Natural killer cell treated with Interleukin-12 subunit alpha and Interleukin-12 subunit beta and Interleukin-15 and Interleukin-18, amount 100 ng/mL, for 72 hours (primary cell): ENCODE measurements around the gene TJP2. TPM values are rescaled to one million over a fixed set of nuclear protein-coding genes. Genes with fewer than 3 reads are reported as not detected.
A peak's percentile ranks its signal among the peaks of the same experiment; 100 is the strongest.

Source experiments
- ATAC-seq, 2 donors: fragments of 150-1000 bp; cut with Tn5 transposase in 1 of 2; sonication (Bioruptor Pico), chemical (Tn5 transposase) in 1 of 2; 2 replicates each; pipeline ENCODE4 v1.10.0; 2021
- DNase-seq: peaks from one replicate; pipeline ENCODE4 v3.0.0; 2022; ENCODE audit warnings: low spot score
- H3K27ac Mint-ChIP-seq, 2 donors: 1 replicate in 1 of 2; 2 replicates in 1 of 2; pipeline ENCODE4 v1.8.0; 2022; ENCODE audit warnings: mixed read lengths in 2 of 2, mild to moderate bottlenecking in 1 of 2, moderate library complexity in 1 of 2
- H3K27me3 Mint-ChIP-seq, 2 donors: 1 replicate in 1 of 2; 2 replicates in 1 of 2; pipeline ENCODE4 v1.8.0; 2022; ENCODE audit warnings: mixed read lengths in 2 of 2
- H3K36me3 Mint-ChIP-seq: one replicate; pipeline ENCODE4 v1.8.0; 2022; ENCODE audit warnings: mixed read lengths
- H3K4me1 Mint-ChIP-seq, 2 donors: 1 replicate in 1 of 2; 2 replicates in 1 of 2; pipeline ENCODE4 v1.8.0; 2022; ENCODE audit warnings: low read depth in 2 of 2, mixed read lengths in 2 of 2, mild to moderate bottlenecking in 1 of 2
- H3K4me3 Mint-ChIP-seq: one replicate; pipeline ENCODE4 v1.8.0; 2022; ENCODE audit warnings: mixed read lengths
- H3K9me3 Mint-ChIP-seq: 2 replicates; pipeline ENCODE4 v1.8.0; 2022; ENCODE audit warnings: mixed read lengths
- total RNA-seq, 2 donors: library from RNA; stranded (reverse); gene quantifications; one replicate each; pipeline ENCODE4 v1.2.3, GENCODE V29; 2022

TJP2 gene
- total RNA-seq, 2 donors from 2014 or later, result 5.1 to 10.2 TPM

DNA sequence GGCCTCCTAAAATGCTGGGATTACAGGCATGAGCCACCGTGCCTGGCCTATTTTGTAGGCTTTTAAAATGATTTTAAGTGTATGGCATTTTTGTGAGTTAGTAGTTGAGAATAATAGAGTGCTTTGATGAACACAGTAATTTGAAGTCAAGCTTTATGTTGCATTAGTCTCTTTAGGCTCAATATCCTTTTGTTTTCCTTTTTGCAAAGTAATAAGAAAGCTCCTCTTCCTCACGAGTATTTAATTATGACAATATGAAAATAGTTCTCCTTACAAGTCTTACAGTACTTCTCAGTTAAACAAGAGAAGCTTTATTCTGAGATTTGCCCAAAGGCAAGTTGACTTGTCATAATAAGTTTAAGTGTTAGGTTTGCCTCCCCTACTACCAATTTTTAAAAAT is 69.0 kb downstream of the TJP2 start:
- no peaks in the 10 kb centered on the region for H3K27me3 Mint-ChIP-seq
- no peaks in the 10 kb centered on the region for H3K36me3 Mint-ChIP-seq
- H3K4me3 Mint-ChIP-seq, result no peak overlapping the region
- H3K4me1 Mint-ChIP-seq, result no peaks in the 10 kb centered on the region
- no peaks in the 10 kb centered on the region for H3K9me3 Mint-ChIP-seq
- ATAC-seq (no peak), DNase-seq (no peak)
- no peak overlapping the region for H3K27ac Mint-ChIP-seq

DNA sequence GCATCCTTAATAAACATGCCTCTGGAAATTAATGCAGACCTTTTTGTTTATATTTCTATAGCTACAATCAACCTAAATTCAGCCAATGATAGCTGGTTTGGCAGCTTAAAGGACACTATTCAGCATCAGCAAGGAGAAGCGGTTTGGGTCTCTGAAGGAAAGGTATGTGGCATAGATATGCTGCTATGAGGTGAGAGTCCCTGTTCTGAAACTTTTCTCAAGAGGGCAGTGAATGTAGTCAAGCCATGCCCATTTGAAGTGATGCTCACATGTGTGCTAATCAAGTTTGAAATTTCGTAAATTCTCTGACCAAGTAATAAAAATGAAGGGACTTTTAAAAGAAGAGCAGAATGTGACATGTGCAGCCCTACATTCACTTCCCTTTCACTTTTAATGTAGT is 72.6 kb downstream of the TJP2 start:
- no peak overlapping the region for H3K27ac Mint-ChIP-seq
- no peaks in the 10 kb centered on the region for H3K27me3 Mint-ChIP-seq
- ATAC-seq (no peak), DNase-seq (no peak)
- no peaks in the 10 kb centered on the region for H3K4me1 Mint-ChIP-seq
- no peaks in the 10 kb centered on the region for H3K9me3 Mint-ChIP-seq
- no peaks in the 10 kb centered on the region for H3K36me3 Mint-ChIP-seq
- H3K4me3 Mint-ChIP-seq, result no peak overlapping the region

DNA sequence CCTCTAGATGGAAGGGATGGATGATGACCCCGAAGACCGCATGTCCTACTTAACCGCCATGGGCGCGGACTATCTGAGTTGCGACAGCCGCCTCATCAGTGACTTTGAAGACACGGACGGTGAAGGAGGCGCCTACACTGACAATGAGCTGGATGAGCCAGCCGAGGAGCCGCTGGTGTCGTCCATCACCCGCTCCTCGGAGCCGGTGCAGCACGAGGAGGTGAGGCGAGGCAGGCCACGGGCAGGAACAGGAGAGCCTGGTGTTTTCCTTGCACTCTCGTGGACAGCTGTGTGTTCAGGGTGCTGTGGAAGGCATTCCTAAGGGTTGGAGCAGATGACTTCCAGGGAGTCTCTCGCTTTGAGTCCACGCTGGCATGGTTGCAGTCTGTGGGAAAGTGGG is 73.9 kb downstream of the TJP2 start:
- no peak overlapping the region for H3K27ac Mint-ChIP-seq
- no peak overlapping the region for H3K4me3 Mint-ChIP-seq
- H3K4me1 Mint-ChIP-seq, result no peaks in the 10 kb centered on the region
- H3K36me3 Mint-ChIP-seq, result no peaks in the 10 kb centered on the region
- DNase-seq, result no peak
- no peaks in the 10 kb centered on the region for H3K27me3 Mint-ChIP-seq
- peak in 1 of 2 donors; percentile 11 for ATAC-seq
- H3K9me3 Mint-ChIP-seq, result no peaks in the 10 kb centered on the region

DNA sequence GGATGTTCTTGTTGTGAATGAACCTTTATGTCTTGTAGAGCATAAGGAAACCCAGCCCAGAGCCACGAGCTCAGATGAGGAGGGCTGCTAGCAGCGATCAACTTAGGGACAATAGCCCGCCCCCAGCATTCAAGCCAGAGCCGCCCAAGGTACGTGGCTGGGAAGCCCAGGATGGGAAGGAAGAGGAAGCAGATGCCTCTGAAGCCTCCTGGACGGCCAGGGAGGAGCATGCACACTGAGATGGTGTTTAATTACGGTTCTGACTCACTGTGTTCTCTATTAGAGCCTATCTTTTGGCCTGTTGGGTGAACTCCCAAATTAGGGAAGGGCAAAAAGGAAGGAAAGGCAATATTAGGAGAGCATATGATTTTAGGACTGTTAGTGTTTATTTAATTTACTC is 75.3 kb downstream of the TJP2 start:
- no peaks in the 10 kb centered on the region for H3K27me3 Mint-ChIP-seq
- H3K9me3 Mint-ChIP-seq, result no peaks in the 10 kb centered on the region
- no peak overlapping the region for H3K4me3 Mint-ChIP-seq
- H3K36me3 Mint-ChIP-seq, result no peaks in the 10 kb centered on the region
- no peak overlapping the region for H3K27ac Mint-ChIP-seq
- H3K4me1 Mint-ChIP-seq, result no peaks in the 10 kb centered on the region
- no peak for DNase-seq
- ATAC-seq, result no peak

DNA sequence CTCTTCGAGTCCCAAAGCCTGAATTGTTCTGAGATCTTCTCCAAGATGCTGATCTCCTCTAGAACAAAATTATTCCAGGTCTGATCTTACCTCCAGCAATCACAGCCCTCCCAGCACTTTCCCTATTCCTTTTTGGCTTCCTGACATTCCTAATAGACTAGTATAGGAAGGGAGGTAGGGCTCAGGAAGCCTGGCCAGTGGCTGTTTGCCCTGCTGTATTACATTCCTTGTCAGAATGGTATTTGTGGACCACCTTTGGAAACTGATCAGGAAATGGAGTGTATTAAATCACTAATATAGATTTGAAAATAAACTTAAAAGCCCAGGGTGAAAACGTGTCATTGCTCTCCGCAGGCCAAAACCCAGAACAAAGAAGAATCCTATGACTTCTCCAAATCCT is 76.6 kb downstream of the TJP2 start:
- Mint-ChIP-seq H3K36me3 (no peaks in the 10 kb centered on the region), H3K9me3 (no peaks in the 10 kb centered on the region)
- no peak for ATAC-seq

DNA sequence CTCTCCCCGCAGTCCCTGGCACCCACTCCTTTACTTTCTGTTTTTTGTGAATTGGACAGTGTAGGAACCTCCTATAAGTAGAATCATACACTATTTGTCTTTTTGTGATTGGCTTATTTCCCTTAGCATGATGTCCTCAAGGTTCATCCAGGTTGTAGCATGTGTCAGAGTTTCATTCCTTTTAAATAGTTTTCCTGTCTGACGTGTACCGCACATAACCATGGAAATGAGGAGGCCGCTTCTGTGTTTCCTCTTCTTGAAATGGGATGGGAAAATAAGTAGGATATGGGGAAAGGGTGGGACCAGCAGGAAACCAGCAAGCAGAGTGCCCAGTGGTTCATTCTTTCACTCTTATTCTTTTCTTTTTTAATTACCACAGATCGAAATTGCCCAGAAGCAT is 78.4 kb downstream of the TJP2 start:
- ATAC-seq (no peak), DNase-seq (no peak)
- Mint-ChIP-seq H3K36me3 (no peaks in the 10 kb centered on the region), H3K4me1 (no peaks in the 10 kb centered on the region), H3K27me3 (no peaks in the 10 kb centered on the region), H3K9me3 (no peaks in the 10 kb centered on the region), H3K4me3 (no peak overlapping the region), H3K27ac (no peak overlapping the region)

More for the DNA sequence above, 76.6 kb downstream of the TJP2 start:
- H3K27me3 Mint-ChIP-seq, result no peaks in the 10 kb centered on the region
- H3K4me1 Mint-ChIP-seq, result no peaks in the 10 kb centered on the region
- DNase-seq, result no peak
- no peak overlapping the region for H3K4me3 Mint-ChIP-seq
- no peak overlapping the region for H3K27ac Mint-ChIP-seq

DNA sequence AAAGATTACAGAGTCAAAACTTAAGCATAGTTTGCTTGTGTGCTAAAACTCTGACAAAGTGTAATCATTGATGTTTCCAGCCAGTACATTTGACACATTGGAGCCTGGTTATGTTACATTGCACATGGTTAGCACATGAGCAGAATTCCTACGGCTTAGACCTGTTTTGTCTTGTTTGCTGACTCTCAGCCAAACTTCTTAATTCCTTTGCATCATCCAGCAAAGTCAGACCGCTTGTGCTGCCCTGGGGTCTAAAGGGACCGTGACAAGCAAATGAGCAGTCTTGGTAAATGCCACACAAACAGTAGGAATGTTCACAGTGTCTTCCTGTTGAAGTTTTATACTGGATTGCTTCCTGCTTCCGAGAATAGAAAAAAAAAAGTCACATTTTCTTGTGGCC is 79.0 kb downstream of the TJP2 start:
- H3K4me3 Mint-ChIP-seq, result no peak overlapping the region
- H3K36me3 Mint-ChIP-seq, result no peaks in the 10 kb centered on the region
- DNase-seq, result no peak
- no peak overlapping the region for H3K27ac Mint-ChIP-seq
- H3K4me1 Mint-ChIP-seq, result no peaks in the 10 kb centered on the region
- no peak for ATAC-seq
- no peaks in the 10 kb centered on the region for H3K27me3 Mint-ChIP-seq
- H3K9me3 Mint-ChIP-seq, result no peaks in the 10 kb centered on the region

DNA sequence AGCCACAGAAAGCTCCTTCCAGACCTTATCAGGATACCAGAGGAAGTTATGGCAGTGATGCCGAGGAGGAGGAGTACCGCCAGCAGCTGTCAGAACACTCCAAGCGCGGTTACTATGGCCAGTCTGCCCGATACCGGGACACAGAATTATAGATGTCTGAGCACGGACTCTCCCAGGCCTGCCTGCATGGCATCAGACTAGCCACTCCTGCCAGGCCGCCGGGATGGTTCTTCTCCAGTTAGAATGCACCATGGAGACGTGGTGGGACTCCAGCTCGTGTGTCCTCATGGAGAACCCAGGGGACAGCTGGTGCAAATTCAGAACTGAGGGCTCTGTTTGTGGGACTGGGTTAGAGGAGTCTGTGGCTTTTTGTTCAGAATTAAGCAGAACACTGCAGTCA is 80.1 kb downstream of the TJP2 start:
- H3K4me1 Mint-ChIP-seq, result no peaks in the 10 kb centered on the region
- H3K4me3 Mint-ChIP-seq, result no peak overlapping the region
- H3K27me3 Mint-ChIP-seq, result no peaks in the 10 kb centered on the region
- H3K9me3 Mint-ChIP-seq, result no peaks in the 10 kb centered on the region
- H3K36me3 Mint-ChIP-seq, result no peaks in the 10 kb centered on the region
- ATAC-seq (peak in 1 of 2 donors; percentile 43), DNase-seq (no peak)
- no peak overlapping the region for H3K27ac Mint-ChIP-seq

DNA sequence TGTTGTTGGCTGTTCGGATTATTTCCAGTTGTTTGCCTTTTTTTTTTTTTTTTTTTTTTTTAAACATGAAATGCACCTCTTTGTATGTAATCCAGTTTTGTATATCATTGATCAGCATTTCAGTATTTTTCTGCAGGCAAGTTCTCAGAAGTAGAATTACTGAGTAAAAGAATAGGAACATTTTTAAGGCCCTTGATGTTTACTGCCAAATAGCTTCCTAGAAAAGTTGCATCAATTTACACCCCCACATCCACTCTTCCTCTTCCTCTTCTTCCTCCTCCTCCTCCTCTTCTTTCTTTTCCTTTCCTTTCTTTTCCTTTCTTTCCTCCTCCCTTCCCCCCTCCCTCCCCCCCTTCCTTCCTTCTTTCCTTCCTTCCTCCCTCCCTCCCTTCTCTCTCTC is 81.5 kb downstream of the TJP2 start:
- no peaks in the 10 kb centered on the region for H3K4me1 Mint-ChIP-seq
- no peaks in the 10 kb centered on the region for H3K9me3 Mint-ChIP-seq
- H3K27ac Mint-ChIP-seq, result no peak overlapping the region
- H3K4me3 Mint-ChIP-seq, result no peak overlapping the region
- no peaks in the 10 kb centered on the region for H3K27me3 Mint-ChIP-seq
- ATAC-seq, result no peak
- DNase-seq, result no peak
- no peaks in the 10 kb centered on the region for H3K36me3 Mint-ChIP-seq

DNA sequence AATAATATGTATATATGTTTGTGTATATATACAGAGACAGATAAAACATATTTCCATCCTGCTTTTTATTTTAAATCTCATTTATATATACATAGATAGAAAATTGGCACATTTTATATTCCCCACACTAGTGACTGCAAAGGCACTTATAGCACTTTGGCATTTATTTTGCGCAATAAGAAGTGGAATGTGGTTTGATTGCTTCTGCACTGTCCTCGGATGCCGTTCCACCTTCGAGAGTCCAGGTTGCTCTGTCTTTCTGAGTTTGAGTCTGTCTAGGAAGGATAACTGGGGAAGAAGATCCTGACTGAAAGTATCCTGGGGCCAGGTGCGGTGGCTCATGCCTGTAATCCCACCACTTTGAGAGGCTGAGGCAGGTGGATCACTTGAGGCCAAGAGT is 84.5 kb downstream of the TJP2 start:
- no peaks in the 10 kb centered on the region for H3K9me3 Mint-ChIP-seq

DNA sequence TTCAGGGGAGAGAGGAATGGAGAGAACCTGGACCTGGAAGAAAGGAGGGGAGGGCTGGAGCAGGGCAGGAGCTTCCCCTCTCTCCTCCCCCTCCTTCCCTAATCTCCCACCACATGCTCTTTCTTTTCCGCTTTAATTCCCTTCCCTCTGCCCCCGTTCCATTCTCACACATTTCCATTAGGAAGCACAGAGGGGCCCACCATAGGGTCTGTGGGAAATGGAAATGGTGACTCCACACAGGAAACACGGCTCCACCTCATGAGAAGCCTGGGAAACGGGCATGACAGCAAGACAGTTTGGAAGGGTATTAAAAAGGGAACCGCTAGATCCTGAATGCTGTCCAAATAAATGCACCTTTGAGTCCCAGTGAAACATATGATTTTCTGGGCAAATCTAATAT is 86.1 kb downstream of the TJP2 start:
- H3K27ac Mint-ChIP-seq, result no peak overlapping the region
- H3K4me3 Mint-ChIP-seq, result no peak overlapping the region
- DNase-seq (no peak), ATAC-seq (no peak)
- peaks cover 7 to 8% of the 10 kb centered on the region in 2 donors for H3K27me3 Mint-ChIP-seq
- no peaks in the 10 kb centered on the region for H3K36me3 Mint-ChIP-seq
- no peaks in the 10 kb centered on the region for H3K4me1 Mint-ChIP-seq
- H3K9me3 Mint-ChIP-seq, result no peaks in the 10 kb centered on the region

More for the DNA sequence above, 84.5 kb downstream of the TJP2 start:
- Mint-ChIP-seq H3K27me3 (peaks cover 2 to 8% of the 10 kb centered on the region in 2 donors), H3K36me3 (no peaks in the 10 kb centered on the region), H3K27ac (no peak overlapping the region), H3K4me3 (no peak overlapping the region), H3K4me1 (no peaks in the 10 kb centered on the region)
- ATAC-seq (no peak), DNase-seq (no peak)

DNA sequence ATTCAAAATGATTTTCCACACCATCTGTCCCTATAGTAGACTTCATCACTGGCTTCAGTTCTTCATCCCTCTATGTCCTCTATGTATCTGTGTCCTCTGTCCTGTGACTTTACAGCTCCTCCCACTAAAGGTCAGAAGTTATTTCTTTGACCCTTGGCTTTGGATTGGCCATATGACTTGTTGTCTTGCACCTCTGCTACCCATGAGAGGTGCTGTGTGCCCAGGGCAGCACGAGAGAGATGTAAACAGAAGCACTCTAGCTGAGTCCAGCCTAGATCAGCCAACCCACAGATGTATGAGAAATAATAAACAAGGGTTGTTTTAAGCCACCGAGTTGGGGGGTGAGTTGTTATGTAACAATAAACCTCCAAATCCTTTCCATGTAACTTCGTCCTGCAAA is 87.6 kb downstream of the TJP2 start:
- Mint-ChIP-seq H3K4me1 (no peaks in the 10 kb centered on the region), H3K4me3 (no peak overlapping the region), H3K27me3 (peaks cover 8 to 12% of the 10 kb centered on the region in 2 donors), H3K27ac (no peak overlapping the region), H3K36me3 (no peaks in the 10 kb centered on the region), H3K9me3 (no peaks in the 10 kb centered on the region)
- no peak for DNase-seq
- no peak for ATAC-seq

DNA sequence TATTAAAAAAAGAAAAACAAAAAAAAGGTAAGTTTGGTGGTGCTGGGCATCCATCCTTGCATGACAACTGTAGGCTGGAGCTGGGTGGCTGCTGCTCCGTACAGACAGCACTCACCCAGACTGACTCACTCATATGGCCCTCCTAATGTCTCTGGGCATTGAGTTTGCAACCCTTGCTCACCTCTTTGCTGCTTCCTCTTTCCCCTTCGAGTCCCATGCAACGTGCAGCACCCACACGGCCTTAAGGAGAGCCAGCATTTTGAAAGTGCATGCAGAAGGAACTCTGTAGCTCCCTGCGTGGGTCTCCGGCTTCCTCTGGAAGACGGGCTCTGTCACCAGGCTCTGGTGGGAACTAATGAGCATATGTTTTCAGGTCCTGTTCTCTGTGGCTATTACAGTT is 90.4 kb downstream of the TJP2 start:
- H3K36me3 Mint-ChIP-seq, result no peaks in the 10 kb centered on the region
- ATAC-seq (peak in 1 of 2 donors; percentile 53), DNase-seq (no peak)
- H3K27me3 Mint-ChIP-seq, result peaks cover 14 to 21% of the 10 kb centered on the region in 2 donors
- no peaks in the 10 kb centered on the region for H3K9me3 Mint-ChIP-seq
- H3K4me1 Mint-ChIP-seq, result no peaks in the 10 kb centered on the region
- H3K27ac Mint-ChIP-seq, result no peak overlapping the region
- no peak overlapping the region for H3K4me3 Mint-ChIP-seq

DNA sequence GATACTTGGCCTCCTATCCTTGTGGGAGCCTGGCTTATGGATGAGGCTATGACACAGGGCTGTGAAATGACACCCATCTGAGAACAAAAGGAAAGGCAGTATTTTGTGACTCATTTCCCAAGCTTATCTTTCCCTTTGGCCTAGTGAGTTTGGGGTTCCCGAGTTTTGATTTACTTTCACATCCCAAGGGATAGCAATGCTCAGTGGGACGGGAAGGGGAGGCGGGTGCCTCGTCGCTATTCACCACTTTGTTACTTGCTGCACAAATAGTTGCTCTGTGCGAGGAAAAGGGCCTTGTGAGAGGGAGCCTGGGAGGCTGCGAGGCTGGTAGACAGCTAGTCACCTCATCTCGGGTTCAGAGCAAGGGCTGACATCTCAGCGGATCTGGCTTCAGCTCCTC is 91.8 kb downstream of the TJP2 start:
- Mint-ChIP-seq H3K27ac (no peak overlapping the region), H3K4me1 (no peaks in the 10 kb centered on the region), H3K4me3 (no peak overlapping the region), H3K9me3 (no peaks in the 10 kb centered on the region), H3K27me3 (peaks cover 15 to 23% of the 10 kb centered on the region in 2 donors), H3K36me3 (no peaks in the 10 kb centered on the region)
- no peak for ATAC-seq
- DNase-seq, result no peak

DNA sequence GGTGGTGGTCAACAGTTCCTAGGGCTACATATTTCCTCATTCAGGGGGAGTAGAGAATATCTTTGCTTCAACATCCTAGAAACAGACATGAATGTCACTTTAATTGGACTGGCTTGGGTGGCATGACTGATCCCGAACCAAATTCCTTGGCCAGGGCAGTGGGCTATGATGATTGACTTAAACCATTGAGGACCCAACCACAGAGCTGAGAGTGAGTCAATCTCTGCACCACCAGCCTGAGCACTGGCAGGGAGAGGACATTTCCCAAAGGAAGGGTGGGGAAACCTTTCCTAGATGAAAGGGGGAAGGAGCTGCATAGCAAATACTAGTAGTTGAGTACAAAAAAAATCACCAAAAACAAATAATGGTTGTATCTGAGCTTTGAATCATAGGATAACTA is 98.1 kb downstream of the TJP2 start:
- DNase-seq (no peak), ATAC-seq (no peak)
- no peak overlapping the region for H3K27ac Mint-ChIP-seq
- peaks cover 8 to 26% of the 10 kb centered on the region in 2 donors for H3K27me3 Mint-ChIP-seq
- H3K36me3 Mint-ChIP-seq, result no peaks in the 10 kb centered on the region
- H3K4me1 Mint-ChIP-seq, result no peaks in the 10 kb centered on the region
- H3K4me3 Mint-ChIP-seq, result no peak overlapping the region
- H3K9me3 Mint-ChIP-seq, result peaks cover 6% of the 10 kb centered on the region
